ENCODE measurements around the gene CEND1. TPM values are rescaled to one million over a fixed set of nuclear protein-coding genes. Genes with fewer than 3 reads are reported as not detected.

Gene CEND1
- total RNA-seq, 4 donors from 2014 or later: not detected

DNA sequence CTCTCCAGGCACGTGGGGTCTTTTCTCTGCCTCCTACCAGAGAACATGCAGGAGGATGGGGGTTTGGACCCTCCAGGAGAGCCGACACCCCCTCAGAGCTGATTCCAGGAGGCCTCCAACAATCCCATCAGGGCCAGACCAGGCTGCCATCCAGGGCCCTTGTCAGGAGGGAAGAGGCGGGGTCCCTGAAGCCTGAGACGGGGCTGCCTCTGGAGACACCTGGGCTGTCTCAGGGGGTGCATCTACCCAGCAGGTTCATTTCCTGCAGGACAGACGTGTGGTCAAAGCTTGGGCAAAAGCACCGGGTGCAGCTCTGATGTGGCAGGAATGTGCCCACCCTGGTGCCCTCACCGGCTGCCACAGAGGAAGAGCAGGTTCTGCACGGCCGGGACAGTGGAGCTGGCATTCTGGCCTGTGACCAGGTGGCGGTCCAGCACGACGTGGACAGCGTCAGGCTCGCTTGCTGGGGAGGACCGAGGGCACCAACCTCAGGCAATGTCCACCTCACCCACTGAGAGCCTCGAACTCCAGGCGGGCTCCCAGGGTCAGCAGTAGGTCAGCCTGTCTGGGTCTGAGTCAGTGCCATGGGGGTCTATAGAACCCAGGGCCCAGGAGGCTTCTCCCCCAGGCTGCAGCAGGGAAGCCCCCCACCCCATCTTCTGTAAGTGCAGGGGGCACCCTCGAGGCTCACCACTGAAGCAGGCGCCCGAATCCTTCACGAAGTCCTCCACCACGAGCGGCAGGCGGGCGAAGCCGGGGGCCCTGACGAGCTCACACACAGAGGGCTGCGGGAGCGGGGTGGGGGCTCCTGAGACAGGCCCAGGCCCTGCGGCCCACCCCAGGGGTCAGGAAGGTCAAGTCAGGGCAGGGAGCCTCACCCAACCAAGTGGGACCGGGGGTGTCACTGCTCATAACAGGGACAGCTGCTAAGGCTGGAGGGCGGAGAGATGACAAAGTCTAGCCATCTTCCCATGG is 19.0 kb downstream of the CEND1 start:
- Histone ChIP-seq H3K36me3 (peaks cover 0 to 73% (median 4%) of the 10 kb centered on the region in 3 donors), H3K27ac (peak overlapping the region in 2 of 4 donors; percentile 80 to 89), H3K9me3 (no peaks in the 10 kb centered on the region), H3K27me3 (no peaks in the 10 kb centered on the region), H3K4me1 (peaks cover 0 to 50% (median 21%) of the 10 kb centered on the region in 4 donors), H3K4me3 (no peak overlapping the region)
- no peak for DNase-seq (ENCODE audit: low spot score in 2 of 2)
- TF ChIP-seq, protein P1, sequence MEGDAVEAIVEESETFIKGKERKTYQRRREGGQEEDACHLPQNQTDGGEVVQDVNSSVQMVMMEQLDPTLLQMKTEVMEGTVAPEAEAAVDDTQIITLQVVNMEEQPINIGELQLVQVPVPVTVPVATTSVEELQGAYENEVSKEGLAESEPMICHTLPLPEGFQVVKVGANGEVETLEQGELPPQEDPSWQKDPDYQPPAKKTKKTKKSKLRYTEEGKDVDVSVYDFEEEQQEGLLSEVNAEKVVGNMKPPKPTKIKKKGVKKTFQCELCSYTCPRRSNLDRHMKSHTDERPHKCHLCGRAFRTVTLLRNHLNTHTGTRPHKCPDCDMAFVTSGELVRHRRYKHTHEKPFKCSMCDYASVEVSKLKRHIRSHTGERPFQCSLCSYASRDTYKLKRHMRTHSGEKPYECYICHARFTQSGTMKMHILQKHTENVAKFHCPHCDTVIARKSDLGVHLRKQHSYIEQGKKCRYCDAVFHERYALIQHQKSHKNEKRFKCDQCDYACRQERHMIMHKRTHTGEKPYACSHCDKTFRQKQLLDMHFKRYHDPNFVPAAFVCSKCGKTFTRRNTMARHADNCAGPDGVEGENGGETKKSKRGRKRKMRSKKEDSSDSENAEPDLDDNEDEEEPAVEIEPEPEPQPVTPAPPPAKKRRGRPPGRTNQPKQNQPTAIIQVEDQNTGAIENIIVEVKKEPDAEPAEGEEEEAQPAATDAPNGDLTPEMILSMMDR (IDR thresholded peaks at IDR 0.05): no peak
- TF ChIP-seq POLR2A (IDR thresholded peaks at IDR 0.05) (no peak), EP300 (IDR thresholded peaks at IDR 0.05) (no peak)
- WGBS, 2 donors: 85 to 86% methylated on average over 21 to 32 of the region's 32 CpGs

DNA sequence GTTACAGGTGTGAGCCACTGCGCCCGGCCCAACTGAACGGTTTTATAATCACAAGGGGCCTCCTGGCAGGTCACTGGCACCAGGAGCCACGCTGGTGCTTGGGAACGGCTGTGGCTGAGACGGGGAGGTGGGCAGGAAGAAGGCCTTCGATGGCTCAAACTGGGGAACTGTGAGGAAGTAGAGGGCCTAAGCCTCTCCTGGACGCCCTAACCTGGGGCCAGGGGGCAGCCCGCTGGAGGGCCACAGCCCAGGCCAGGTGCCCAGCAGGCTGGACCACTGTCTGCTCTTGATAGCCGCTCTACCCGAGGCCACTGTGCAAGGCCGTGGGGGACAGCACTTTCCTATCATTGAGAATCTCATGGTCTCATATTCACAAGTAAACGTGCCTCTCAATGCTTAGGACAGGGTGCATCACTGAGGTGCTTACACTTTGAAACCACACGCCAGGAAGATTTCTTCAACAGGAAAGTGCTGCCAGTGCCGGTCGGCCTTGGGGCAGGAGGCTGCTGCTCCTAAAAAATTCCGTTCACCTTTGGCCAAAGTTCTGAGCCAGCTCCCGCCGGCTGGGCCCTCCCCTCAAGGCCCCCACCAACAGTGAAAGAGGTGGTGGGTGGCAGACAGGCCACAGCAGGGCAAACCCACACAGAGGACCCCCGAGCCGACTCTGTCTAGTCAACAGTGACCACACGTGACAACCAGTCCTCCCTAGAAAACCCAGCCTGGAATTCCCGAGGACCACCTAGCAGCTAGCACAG is 19.8 kb downstream of the CEND1 start:
- no peaks in the 10 kb centered on the region for H3K27me3 ChIP-seq
- no peak overlapping the region for H3K4me3 ChIP-seq
- peaks cover 0 to 82% (median 5%) of the 10 kb centered on the region in 3 donors for H3K36me3 ChIP-seq
- no peak for TF ChIP-seq POLR2A (IDR thresholded peaks at IDR 0.05)
- no peak for TF ChIP-seq EP300 (IDR thresholded peaks at IDR 0.05)
- TF ChIP-seq, protein P1 (IDR thresholded peaks at IDR 0.05): no peak
- H3K9me3 ChIP-seq: no peaks in the 10 kb centered on the region
- peaks cover 0 to 41% (median 14%) of the 10 kb centered on the region in 4 donors for H3K4me1 ChIP-seq
- H3K27ac ChIP-seq: peak overlapping the region in 2 of 4 donors; percentile 80 to 89
- WGBS, 2 donors: 86 to 93% methylated on average over 19 to 23 of the region's 23 CpGs
- DNase-seq (ENCODE audit: low spot score in 2 of 2): no peak

DNA sequence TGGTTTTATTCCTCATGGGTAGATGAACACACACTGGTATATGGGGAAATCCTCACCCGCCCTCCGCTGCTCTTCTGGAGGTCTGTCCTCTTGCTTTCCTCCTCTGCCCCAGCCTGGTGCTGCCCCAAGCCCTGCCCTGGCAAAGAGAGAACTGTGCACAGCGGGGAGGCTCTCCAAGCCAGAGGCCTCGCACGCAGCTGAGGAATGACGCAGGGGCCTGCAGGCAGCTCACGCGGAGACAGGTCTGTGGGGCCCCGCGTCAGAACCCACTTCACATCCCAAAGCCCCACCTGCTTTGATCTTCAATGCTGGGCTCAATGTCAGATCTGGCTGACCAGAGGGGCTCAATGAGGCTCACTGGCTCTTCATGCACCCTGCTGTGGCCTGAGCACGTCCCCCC is 22.7 kb downstream of the CEND1 start:
- no peaks in the 10 kb centered on the region for H3K27me3 ChIP-seq
- H3K4me3 ChIP-seq: no peak overlapping the region
- no peaks in the 10 kb centered on the region for H3K9me3 ChIP-seq
- no peak for DNase-seq (ENCODE audit: low spot score in 2 of 2)
- no peak overlapping the region for H3K27ac ChIP-seq
- WGBS, 2 donors: 88 to 94% methylated on average over 11 of the region's 11 CpGs
- H3K4me1 ChIP-seq: peaks cover 0 to 20% (median 7%) of the 10 kb centered on the region in 4 donors
- TF ChIP-seq, protein P1 (IDR thresholded peaks at IDR 0.05): no peak
- TF ChIP-seq POLR2A (IDR thresholded peaks at IDR 0.05) (no peak), EP300 (IDR thresholded peaks at IDR 0.05) (no peak)
- H3K36me3 ChIP-seq: peaks cover 3 to 98% (median 11%) of the 10 kb centered on the region in 3 donors

DNA sequence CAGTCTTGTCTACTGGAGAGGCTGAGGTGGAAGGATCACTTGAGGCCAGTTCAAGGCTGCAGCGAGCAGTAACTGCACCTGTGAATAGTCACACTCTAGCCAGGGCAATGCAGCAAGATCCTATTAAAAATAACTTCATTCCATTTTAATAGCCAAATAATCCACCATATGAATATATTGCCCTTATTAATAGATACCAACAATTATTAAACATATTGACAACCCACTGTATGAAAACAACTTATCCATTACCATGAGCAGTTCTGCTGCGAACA is 23.0 kb downstream of the CEND1 start:
- TF ChIP-seq, protein P1 (IDR thresholded peaks at IDR 0.05): no peak
- TF ChIP-seq POLR2A (IDR thresholded peaks at IDR 0.05) (no peak), EP300 (IDR thresholded peaks at IDR 0.05) (no peak)
- no peak overlapping the region for H3K27ac ChIP-seq
- H3K9me3 ChIP-seq: no peaks in the 10 kb centered on the region
- no peak for DNase-seq (ENCODE audit: low spot score in 2 of 2)
- WGBS, 2 donors: 90 to 95% methylated on average over 2 of the region's 2 CpGs
- peaks cover 0 to 20% (median 8%) of the 10 kb centered on the region in 4 donors for H3K4me1 ChIP-seq
- peaks cover 3 to 98% (median 11%) of the 10 kb centered on the region in 3 donors for H3K36me3 ChIP-seq
- no peaks in the 10 kb centered on the region for H3K27me3 ChIP-seq
- no peak overlapping the region for H3K4me3 ChIP-seq

All from tibial nerve (tissue), 4 donors.